ENCODE measurements around the gene SPTLC3.

DNA sequence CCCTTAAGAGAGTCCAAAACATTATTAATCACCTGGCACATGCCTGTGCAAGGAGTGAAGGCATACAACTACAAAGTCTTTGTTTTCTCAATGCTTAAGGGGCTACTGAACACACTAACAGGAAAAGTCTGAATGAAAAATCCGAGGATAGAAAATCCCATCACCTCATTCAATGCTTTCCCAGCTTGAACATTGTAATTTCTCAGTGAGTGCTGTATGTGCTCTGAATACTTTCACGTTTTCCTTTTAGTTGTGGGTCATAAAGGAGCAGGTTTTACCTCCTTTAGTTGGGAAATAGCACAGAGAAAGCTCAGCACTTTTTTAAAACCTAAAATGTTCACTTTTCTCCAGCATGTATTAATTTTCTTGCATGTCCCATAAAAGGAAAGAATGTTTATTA, 45.9 kb upstream of the SPTLC3 start:
- TF ChIP-seq, protein P1, sequence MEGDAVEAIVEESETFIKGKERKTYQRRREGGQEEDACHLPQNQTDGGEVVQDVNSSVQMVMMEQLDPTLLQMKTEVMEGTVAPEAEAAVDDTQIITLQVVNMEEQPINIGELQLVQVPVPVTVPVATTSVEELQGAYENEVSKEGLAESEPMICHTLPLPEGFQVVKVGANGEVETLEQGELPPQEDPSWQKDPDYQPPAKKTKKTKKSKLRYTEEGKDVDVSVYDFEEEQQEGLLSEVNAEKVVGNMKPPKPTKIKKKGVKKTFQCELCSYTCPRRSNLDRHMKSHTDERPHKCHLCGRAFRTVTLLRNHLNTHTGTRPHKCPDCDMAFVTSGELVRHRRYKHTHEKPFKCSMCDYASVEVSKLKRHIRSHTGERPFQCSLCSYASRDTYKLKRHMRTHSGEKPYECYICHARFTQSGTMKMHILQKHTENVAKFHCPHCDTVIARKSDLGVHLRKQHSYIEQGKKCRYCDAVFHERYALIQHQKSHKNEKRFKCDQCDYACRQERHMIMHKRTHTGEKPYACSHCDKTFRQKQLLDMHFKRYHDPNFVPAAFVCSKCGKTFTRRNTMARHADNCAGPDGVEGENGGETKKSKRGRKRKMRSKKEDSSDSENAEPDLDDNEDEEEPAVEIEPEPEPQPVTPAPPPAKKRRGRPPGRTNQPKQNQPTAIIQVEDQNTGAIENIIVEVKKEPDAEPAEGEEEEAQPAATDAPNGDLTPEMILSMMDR (IDR thresholded peaks at IDR 0.05), result no peak
- TF ChIP-seq POLR2AphosphoS5 (IDR thresholded peaks at IDR 0.05), result no peak
- no peak for TF ChIP-seq POLR2A (IDR thresholded peaks at IDR 0.05)

Data from sigmoid colon (tissue), 4 donors.